SIG-M5 treated with dmso at 0.1 percent for 504 hours (cell line): ENCODE data around the gene TNFSF18.
A peak's percentile ranks its signal among the peaks of the same experiment; 100 is the strongest.

Source experiments
- DNase-seq: peaks from one replicate; lab custom pipeline; 2025; ENCODE audit not compliant: unreplicated experiment; lab: John Stamatoyannopoulos, UW

The TNFSF18 gene

GRCh38 chr1:173039626-173040025 is 11.1 kb downstream of the TNFSF18 start:
- no peak for DNase-seq

GRCh38 chr1:173038875-173039554 is 11.7 kb downstream of the TNFSF18 start:
- DNase-seq, result peak; percentile 86

- DNase-seq, result no peak
These were observed 26.2 kb downstream of the TNFSF18 start for GRCh38 chr1:173024543-173024942.

GRCh38 chr1:173023343-173023742 is 27.4 kb downstream of the TNFSF18 start:
- DNase-seq, result no peak

GRCh38 chr1:173020138-173020750 is 30.5 kb downstream of the TNFSF18 start:
- peak; percentile 81 for DNase-seq

GRCh38 chr1:173017792-173018191 is 32.9 kb downstream of the TNFSF18 start:
- DNase-seq, result peak; percentile 60

- DNase-seq, result no peak
These were observed 34.3 kb downstream of the TNFSF18 start for GRCh38 chr1:173016419-173016818.

- DNase-seq, result peak; percentile 87
These were observed 35.1 kb downstream of the TNFSF18 start for GRCh38 chr1:173015629-173016028.

GRCh38 chr1:173014160-173014559 is 36.6 kb downstream of the TNFSF18 start:
- DNase-seq, result peak; percentile 15

GRCh38 chr1:173012126-173012525 is 38.6 kb downstream of the TNFSF18 start:
- no peak for DNase-seq

- DNase-seq, result peak; percentile 55
These were observed 41.1 kb downstream of the TNFSF18 start for GRCh38 chr1:173009597-173009996.

GRCh38 chr1:173005196-173005864 is 45.4 kb downstream of the TNFSF18 start:
- DNase-seq, result no peak

GRCh38 chr1:173002891-173003838 is 47.6 kb downstream of the TNFSF18 start:
- peak; percentile 43 for DNase-seq

GRCh38 chr1:172999349-172999748 is 51.4 kb downstream of the TNFSF18 start:
- DNase-seq, result no peak

GRCh38 chr1:172997941-172998361 is 52.8 kb downstream of the TNFSF18 start:
- no peak for DNase-seq

- no peak for DNase-seq
These were observed 57.1 kb downstream of the TNFSF18 start for GRCh38 chr1:172993640-172994039.

GRCh38 chr1:172991674-172992400 is 58.9 kb downstream of the TNFSF18 start:
- peak; percentile 24 for DNase-seq

GRCh38 chr1:172990598-172991215 is 60.0 kb downstream of the TNFSF18 start:
- no peak for DNase-seq
